ENCODE results near the gene TC2N.
"Not testable (repeated sequence)": the region's sequence is repeated elsewhere in the genome, so short reads cannot be mapped to it uniquely, and the experiment has no call there.

Gene TC2N

DNA sequence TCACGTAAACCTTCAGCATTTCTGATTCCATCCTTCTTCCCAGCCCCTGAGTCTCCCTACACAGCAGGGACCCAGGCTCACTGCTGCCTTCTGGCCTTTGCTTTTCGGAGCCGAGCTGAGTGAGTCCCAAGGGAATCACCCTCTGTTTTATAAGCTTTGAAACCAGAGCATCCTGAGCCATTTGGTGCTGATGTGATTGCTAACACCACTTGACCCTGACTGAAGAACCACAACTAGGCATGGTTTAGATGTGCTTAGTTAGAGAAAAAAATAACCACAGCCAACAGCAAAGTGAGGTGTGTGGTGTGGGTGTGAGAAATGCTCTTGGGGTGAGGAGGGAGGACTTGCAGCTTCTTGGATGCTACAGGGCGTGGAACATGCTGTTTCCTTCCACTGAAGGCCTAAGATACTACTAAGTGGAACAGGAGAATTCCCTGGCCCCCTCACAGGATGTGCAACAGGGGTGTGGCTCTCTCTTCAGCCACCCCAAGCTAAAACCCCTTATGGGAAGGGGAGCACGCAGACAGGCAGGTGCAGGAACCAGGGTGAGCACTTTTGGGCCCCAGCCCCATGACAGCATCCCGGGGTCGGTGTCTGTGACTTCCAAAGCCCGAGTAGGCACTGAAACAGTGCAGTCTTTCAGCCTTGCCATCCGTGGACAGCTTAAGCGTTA lies at the start of gene TC2N:
Gene TC2N (minus strand): TSS at position 221 of the 673 bp plus-strand sequence. CDS start 53,767 bp downstream, outside the sequence.
- DNase-seq = no peak

DNA sequence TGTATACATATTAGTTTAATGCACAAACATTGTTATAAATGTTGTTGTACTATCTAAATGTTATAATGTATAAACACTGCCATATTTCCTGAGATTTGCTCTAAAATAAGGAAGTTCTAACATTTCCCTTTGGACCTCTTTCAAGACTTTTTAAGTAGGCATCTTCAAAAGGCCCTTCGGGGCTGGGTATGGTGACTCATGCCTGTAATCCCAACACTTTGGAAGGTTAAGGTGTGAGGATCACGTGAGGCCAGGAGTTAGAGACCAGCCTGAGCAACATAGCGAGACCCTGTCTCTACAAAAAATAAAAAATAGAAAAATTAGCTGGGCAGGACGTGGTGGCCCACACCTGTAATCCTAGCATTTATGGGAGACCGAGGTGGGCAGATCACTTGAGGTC lies 44.7 kb upstream of the TC2N start:
- no peak for DNase-seq

DNA sequence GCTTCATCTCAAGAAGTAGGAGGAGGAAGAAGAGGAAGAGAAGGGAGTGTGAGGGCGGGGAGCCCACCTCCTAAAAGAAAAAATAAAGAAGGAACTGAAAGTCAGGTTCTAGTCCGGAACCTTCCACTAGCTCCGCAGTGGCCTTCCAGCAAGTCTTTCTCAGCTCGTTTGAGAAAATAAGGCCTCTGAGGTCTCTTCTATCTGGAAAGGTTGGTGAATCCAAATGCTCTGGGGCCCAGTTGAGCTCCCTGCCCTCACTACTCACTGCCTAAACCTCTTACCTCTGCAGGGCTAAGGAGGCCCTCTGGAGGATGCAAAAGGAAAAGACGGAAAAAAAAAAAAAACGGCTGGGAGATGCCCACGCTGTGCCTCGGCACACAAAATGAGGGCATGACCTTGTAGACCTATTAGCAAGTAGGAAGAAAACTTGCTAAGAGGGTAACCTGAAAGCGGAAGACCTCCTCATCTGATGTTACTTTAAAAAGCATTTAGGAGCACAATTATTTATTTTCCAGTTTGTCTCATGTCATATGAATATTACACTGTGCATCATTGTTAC lies 44.2 kb upstream of the TC2N start:
- no peak for DNase-seq

DNA sequence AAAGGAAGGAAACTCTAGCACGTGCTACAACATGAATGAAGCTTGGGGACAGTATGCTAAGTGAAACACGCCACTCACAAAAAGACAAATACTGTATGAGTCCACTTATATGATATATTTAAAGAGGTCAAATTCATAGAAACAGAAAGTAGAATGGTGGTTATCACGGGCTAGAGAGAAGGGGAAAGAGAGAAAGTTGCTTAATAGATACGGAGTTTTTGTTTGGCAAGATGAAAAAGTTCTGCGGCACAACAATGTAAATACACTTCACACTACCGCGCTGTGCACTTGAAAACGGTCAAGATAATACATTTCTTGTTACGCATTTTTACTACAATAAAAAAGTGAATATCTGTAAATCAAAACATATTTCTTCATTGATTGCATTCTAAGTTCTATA lies 42.9 kb upstream of the TC2N start:
- DNase-seq = no peak

DNA sequence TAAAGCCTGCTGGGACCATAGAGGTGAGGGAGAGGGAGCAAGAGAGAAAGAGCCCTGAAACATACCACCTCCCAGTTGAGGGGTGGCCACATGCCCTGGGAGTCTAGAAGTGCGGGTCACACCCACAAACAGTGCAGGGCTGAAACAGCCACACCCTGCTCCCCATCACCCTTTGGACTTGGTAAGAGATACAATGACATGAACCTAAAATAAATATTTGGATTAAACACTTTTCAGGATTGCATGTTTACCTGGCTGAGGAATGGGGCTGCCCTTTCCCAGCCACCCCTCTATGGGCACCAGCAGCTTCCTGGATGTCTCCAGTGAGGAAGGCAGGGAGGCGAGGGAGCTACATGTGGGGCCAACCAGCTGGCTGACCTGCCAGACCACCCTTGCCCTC lies 39.0 kb upstream of the TC2N start:
- DNase-seq = no peak

DNA sequence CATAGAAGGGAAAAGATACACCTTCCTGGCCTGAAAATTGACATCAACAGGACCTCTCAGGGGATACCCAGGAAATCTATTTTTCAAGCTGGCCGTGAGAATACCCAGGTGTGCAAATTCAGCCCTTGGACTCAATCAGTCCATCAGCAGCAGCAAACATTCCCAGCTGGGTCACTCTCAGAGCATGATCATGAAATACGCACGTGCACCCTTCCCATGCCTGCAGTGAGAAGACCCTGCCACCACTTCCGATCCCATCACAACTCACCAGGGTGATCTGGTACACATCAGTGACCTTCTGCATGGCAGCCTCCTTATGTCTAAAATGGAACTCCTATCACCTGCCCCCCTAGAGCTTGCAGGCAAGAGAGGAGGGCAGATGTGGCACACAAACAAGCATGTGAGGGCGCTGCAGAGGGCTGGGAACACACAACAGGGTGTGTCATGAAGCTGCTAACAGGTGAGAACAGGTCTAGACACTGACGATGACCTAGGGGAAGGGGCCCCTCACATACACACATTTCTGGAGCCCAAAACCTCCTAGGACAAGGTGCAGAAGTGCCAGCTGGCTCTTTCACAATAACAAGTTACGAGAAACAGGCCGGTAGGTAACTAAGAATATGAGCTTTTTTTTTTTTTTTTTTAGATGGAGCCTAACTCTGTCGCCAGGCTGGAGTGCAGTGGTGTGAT lies 37.8 kb upstream of the TC2N start:
- DNase-seq = no peak

DNA sequence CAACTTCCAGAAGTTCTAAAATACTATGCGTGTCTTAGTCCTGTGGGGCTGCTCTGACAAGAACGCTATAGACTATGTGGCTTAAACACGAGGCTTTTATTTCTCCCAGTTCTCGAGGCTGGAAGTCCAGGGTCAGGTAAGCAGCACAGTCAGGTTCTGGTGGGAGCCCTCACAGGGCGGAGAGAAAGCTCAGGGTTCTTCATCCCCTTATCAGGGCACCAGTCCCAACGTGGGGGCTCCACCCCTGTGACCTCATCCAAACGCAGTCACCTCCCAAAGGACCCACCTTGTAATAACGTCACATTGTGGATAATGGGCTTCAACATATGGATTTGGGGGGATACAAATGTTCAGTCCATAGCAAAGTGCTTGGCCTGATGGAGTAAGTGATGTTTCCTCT lies 37.1 kb upstream of the TC2N start:
- no peak for DNase-seq

DNA sequence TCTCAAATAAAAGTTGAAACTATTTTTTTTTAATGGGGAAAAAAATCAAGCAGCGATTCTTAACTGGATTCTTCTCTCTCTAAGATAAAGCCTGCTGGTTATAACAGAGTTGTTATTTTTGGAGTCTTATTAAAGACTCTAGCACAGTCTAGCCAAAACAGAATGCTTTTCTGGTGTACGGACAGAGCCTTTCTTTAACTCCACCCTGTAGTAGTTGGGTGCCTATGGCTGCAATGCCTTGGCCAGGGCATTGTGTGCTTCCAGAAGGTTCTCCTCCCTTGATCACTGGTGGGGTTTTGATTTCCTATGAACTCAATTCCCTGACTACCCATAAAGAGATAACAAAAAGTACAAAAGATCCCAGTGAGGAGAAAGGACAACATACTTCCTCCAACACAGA lies 35.7 kb upstream of the TC2N start:
- no peak for DNase-seq

DNA sequence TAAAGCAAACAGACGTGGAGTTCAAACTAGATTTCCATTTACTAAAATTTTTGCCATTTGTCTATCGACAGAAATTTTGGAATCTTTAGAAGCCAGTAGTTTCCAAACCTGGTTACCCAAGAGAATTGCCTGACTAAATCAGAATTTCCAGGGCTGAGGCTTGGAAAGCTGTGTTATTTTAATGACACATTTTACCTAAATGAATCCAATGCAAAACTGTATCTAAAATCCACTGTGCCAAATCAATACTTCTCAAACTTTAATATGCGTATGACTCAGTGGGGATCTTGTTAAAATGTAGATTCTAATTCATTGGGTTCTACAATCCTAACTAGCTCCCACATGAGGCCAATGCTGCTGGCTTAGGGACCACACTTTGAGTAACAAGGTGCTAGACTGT lies 35.0 kb upstream of the TC2N start:
- no peak for DNase-seq

DNA sequence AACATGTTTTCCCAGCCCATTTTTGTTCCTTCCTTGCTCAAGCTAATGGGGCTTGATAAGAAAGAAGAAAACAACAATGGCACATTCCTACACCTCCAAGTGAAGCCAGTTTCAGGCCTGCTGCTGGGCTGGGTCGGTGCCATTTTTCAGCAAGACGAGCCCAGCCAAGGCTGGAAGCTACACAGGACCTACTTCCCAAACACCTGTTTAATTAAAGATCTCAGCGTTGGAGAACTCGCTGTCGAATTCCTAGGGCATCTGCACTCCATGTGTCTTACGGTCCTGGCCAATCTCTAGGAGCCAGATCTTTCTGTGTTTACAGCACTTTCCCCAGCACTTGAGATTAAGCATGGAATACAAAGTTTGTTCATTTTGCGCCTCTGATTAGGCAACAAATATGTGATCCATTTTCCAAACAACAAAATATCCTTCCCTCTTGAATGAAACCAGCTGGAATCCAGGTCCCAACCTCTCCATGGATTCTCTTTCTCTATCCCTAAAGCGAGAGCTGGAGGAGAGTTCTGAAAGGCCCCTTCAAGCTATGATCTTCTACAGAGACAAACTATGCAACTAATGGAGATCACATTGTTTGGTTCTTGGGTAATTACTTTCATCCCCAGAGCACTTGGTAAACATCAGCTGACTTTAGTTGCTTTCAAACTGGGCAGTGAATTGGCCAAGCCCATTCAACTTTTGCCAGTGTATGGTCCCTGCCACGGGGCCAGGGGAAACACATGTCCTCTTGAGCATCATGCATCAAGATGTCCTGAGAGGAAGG lies 34.3 kb upstream of the TC2N start:
- no peak for DNase-seq

DNA sequence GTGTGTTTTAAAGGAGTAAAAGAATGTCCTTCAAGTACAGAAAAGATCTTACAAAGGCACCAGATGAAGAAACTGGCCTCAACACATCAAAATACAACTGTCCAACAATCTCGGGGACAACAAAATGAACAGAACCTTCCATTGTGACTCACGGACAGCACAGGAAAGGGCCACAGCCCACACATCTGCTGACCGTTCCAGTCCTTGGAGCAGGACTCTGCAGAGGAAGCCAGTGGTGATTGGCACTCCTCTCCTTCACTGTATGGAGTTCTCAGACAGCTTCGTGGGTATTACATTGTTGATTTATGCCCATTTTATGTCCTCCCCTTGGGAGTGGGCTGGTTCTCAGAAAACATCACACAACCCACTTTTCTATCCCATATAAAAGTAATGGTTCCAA lies 32.5 kb upstream of the TC2N start:
- no peak for DNase-seq

DNA sequence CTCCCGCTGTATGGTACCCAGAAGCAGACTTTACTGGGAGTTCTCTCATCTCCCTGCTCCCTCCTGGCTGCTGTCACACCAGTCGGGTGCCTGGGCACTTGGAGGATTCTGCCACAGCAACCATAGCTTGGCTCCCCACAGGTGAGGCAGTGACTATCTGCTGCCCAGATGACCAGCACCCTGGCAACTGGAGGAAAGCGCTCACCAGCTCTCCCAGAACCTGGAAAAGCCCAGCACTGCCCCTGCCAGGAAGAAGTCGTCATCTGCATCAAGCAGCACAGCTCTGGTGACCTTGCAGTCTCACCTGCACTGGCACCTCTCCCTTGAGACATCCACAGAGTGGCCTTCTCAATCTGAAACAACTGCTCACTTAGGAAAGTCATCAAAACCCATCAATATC lies 31.9 kb upstream of the TC2N start:
- DNase-seq = no peak

DNA sequence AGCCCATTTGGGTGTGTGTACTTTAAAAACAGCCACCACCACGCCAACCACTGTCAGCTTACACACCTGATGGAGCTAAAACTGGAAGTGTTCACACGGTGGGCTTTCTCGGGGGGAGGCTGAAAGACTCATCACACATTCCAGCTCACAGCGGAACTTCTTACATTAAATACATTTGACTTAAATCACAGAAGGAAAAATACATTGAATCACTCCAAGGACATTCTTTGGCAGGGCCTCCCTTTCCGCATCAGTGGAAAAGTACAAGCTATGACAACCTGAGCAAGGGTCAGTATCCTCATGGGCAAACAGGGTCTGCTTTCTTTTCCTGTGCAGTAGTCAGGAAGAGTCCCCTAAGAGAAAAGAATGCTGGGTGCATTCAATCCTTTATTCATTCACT lies 31.0 kb upstream of the TC2N start:
- no peak for DNase-seq

DNA sequence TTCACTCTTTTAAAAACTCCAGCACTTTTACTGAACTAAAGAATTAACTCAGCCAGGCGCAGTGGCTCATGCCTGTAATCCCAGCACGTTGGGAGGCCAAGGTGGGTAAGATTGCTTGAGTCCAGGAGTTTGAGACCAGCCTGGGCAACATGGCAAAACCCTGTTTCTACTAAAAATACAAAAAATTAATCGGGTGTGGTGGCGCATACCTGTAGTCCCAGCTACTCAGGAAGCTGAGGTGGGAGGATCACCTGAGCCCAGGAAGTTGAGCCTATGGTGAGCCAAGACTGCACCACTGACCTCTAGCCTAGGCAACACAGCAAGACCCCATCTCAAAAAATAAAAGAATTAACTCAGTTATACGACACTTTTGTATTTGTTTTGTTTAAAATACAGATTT lies 30.4 kb upstream of the TC2N start:
- DNase-seq = not testable (repeated sequence)

DNA sequence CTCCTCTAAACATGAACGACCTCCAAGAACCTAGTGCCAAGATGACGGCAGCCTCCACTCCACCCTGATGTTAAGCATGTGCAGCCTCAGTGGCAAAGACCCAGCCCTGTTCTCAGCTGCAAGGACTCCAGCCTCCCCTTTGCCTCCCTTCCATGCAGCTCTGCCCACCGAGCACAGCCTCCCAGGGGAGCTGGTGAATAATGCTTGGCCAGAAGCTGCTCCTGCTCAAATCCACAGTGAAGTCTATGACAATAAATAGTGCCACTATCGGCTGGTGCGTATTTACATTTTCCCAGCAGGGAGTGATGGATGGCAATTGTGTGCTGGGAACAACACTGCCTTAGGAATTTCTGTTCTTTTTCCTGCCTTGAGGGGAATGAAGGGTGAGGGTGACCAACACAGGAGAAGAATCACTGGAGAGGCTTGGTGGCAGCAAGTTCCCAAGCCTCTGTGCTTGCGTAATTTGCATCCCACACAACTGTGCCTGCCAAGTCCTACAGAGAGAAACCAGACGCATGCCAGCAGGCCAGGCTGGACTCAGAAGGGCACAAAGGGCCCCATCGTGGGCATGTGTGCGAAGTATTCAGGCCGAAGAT lies 29.9 kb upstream of the TC2N start:
- DNase-seq = no peak

DNA sequence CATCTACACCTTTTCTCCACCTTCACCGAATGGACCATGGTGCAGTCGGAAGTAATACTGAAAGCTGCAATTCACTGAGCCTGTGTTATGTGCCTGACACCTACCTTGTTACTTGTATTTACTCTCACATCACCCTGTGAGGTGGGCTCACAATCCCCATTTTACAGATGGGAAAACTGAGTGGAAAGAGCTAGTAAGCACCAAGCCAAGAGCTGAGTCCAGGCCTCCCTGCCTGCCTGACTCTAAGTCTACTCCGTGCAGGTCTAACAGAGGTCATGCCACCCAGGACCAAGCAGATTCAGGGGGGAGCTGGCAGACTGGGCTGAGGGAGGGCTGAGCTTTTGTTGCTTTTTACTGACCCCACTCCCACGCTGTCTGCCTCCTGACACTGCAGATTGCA lies 29.1 kb upstream of the TC2N start:
- DNase-seq = no peak

DNA sequence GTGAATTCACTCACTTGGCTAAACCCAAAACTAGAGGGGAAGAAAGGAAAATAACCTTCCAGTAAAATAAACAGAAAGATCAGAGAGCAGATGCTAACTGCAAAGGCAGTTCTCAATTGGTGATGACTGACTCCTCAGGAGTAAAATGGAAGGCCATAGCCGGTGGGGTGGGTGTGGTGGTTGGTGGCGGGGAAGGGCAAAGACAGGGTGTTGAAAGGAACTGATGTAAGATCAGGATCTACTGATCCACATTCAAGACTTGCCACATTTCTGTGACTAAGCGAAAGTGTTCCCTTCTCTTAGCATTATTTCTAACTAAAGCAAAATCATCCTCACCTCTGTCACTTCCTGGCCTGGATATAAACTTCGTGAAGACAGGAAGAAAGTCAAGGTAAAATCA lies 26.3 kb upstream of the TC2N start:
- no peak for DNase-seq

DNA sequence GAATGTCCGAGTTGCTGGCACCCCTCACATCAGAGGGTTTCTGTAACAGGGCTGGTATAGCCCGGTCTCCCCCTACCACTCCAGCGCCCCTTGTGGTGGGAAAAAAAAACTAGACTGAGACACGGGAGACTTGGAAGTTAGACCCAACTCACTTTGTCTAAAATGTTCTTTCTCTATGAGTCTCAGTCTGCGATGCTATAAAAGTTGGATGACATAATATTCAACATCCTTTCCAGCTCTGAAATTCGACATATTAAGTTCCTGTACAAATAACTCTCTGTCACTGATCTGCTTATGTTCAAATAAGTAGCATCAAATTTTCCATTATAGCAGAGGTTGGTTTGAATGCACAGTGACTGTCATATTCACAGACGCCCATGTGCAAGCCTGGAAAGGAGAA lies 25.7 kb upstream of the TC2N start:
- no peak for DNase-seq

DNA sequence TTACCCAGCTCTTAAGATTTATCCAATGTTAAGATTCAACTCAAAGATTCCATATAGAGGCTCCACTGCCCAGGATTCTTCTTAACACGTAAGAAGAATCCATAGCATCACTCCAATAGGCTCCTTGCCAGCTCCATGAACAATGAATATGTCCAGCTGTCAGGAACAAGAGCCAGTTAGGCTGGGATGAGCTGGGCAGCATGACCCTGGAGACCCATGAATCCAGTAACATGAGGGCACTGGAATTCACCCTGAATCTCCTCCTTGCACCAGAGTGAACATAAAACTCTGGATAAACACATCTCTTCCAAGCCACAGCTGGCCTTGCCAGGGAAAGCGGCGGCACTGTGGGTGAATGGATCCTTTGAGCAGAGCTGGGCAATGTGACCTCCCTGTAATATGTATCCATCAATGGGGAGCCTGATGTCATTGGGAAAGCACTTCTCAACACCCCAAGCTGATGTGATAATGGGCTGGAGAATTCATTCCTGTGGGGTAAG lies 24.4 kb upstream of the TC2N start:
- no peak for DNase-seq

DNA sequence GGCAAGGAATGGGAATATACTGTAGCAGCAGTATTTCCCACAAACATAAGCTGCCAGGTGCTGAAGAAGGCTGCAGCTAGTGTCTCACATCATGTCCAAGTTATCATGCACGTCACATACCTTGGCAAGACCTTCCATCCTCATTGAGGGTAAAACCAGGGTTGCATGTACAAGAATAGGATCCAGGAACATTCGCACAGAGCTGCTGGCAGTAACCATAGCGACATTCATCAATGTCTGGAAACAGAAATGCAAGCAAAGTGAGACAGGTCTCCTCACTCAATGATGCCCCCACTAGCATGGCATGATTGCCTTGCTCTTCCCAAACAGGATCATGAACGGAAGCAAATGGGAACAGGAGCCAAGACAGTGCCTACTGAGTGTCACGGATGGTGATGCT lies 23.8 kb upstream of the TC2N start:
- no peak for DNase-seq

DNA sequence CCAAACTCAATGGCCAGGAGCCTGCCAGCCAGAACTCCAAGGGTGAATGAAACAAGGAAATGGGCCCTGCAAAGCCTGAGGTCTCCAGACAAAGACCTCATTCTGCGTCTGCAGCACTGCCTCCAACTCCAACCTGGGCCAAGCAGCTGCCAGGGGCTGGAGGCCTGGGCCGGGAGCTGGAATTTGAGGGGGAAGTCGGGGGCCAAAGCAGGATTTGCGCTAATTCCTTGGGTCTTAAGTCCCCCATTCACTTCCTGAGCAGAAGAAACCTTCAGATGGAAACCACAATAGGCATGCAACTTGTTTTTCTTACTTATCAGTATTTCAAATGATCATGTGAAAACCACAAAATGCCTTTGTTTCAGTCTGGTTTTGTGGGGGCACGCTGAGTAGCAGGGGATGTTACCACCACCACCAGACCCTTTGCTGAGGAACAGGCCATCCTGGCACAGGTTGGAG lies 23.0 kb upstream of the TC2N start:
- no peak for DNase-seq

DNA sequence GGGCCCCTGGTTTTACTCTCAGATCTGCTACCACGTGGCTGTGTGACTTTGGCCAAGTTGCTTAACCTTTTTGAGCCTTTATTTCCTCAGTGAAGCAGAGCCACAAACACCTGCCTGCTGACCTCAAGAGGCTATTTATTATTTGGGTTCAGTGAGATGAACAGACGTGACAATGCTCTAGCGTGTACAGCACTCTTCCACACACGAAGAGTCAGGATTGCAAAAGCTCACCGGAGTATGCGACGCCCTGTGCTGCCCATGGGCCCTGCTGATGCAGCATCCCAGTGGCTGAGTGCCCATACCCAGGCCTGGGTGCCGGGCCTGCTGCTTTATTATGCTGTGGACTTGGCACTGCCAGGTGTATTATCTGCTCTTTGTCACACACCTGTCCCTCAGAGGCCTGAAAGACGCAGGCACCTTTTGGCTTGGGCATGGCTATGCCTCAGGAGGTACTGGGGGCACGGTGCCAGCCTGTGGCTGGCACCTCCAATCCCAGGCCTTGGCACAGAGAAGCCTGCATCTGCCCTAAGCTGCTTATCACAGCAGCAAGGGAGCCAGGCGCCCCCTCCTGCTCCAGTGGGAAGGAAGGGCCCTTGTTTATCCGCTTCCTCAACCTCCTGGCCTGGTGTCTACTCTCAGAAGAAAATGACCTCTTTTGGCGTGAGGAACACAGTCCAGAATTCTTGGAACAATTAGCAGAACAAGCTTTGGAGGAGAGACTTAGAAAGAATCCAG lies 22.3 kb upstream of the TC2N start:
- DNase-seq = no peak

Measured in NCI-H446 treated with DMSO at 0.1 percent for 48 hours (cell line).